Left lung (tissue), 10 donors: ENCODE results near the gene RREB1. TPM values are rescaled to one million over a fixed set of nuclear protein-coding genes. Genes with fewer than 3 reads are reported as not detected.

Experiments used
- ATAC-seq: fragments of 200-7000 bp; cut with Tn5 transposase; one replicate; pipeline ENCODE4 v1.9.1; 2020; ENCODE audit warnings: moderate library complexity
- DNase-seq, 4 donors: peaks; one replicate each; pipeline ENCODE4 v3.0.0-alpha.2; 2013 to 2020
- H3K27ac ChIP-seq, 2 donors: fragments of 200-600 bp; sonication (generic) in 1 of 2; one replicate each; pipeline versions ENCODE4 v1.5.0 to v1.8.0; 2020 to 2021
- H3K27me3 ChIP-seq, 2 donors: fragments of 200-600 bp; sonication (generic) in 1 of 2; one replicate each; pipeline versions ENCODE4 v1.5.0 to v1.8.0; 2020 to 2021
- H3K36me3 ChIP-seq, 2 donors: fragments of 200-600 bp; sonication (generic) in 1 of 2; one replicate each; pipeline versions ENCODE4 v1.5.0 to v1.8.0; 2020 to 2021
- H3K4me1 ChIP-seq, 2 donors: fragments of 200-600 bp; one replicate each; pipeline ENCODE4 v1.8.0; 2021
- H3K4me3 ChIP-seq, 2 donors: fragments of 200-600 bp; sonication (generic) in 1 of 2; one replicate each; pipeline versions ENCODE4 v1.5.0 to v1.8.0; 2020 to 2021; ENCODE audit warnings: mild to moderate bottlenecking in 1 of 2
- H3K9me3 ChIP-seq, 2 donors: fragments of 200-600 bp; sonication (generic) in 1 of 2; one replicate each; pipeline versions ENCODE4 v1.5.0 to v1.8.0; 2020 to 2021
- intact Hi-C, 2 donors: fragments of 100-400 bp; cut with DNase I; formaldehyde crosslinking; loops; one replicate each; pipeline versions ENCODE4 v1.11.2 to v1.14.2; 2022
- polyA plus RNA-seq, 6 donors: library from polyadenylated mRNA; unstranded; fragments of 120-200 nt; gene quantifications; one replicate each; pipeline ENCODE4 v1.2.1, GENCODE V29; 2013; ENCODE audit not compliant: insufficient read length in 6 of 6
- total RNA-seq, 2 donors: library from RNA; stranded (reverse); fragmentation: NEBNext Ultra II Directional; extraction: Animal tissue kit (Norgen Biotek cat#: 25700); gene quantifications; one replicate each; pipeline ENCODE4 v1.2.1, GENCODE V29; 2021
- TF ChIP-seq, protein P1 (sequence below), 2 donors: fragments of 200-600 bp; sonication (generic) in 1 of 2; IDR thresholded peaks; one replicate each; pipeline versions ENCODE4 v1.5.0 to v1.8.0; 2021; ENCODE audit warnings: antibody characterized with exemption in 2 of 2
- donor health status: DM: no; HTN: yes; CAD: no.
- donor health status: DM: no; HTN: no; CAD: no.

The RREB1 gene
- total and polyA plus RNA-seq, 8 donors = 24.1 to 54.0 (median 27.6) TPM

GRCh38 chr6:7166410-7167293 is 58.9 kb downstream of the RREB1 start:
- Histone ChIP-seq H3K4me3 (no peak overlapping the region), H3K27me3 (no peaks in the 10 kb centered on the region), H3K9me3 (no peaks in the 10 kb centered on the region), H3K4me1 (peaks cover 40 to 97% of the 10 kb centered on the region in 2 donors), H3K27ac (peak overlapping the region; percentile 49 to 73), H3K36me3 (no peaks in the 10 kb centered on the region)
- DNase-seq = peak in 1 of 4 donors; percentile 80
- intact Hi-C loops = no loop called here
- TF ChIP-seq, protein P1, sequence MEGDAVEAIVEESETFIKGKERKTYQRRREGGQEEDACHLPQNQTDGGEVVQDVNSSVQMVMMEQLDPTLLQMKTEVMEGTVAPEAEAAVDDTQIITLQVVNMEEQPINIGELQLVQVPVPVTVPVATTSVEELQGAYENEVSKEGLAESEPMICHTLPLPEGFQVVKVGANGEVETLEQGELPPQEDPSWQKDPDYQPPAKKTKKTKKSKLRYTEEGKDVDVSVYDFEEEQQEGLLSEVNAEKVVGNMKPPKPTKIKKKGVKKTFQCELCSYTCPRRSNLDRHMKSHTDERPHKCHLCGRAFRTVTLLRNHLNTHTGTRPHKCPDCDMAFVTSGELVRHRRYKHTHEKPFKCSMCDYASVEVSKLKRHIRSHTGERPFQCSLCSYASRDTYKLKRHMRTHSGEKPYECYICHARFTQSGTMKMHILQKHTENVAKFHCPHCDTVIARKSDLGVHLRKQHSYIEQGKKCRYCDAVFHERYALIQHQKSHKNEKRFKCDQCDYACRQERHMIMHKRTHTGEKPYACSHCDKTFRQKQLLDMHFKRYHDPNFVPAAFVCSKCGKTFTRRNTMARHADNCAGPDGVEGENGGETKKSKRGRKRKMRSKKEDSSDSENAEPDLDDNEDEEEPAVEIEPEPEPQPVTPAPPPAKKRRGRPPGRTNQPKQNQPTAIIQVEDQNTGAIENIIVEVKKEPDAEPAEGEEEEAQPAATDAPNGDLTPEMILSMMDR (IDR thresholded peaks at IDR 0.05) = no peak
- ATAC-seq = peak; percentile 47

GRCh38 chr6:7169296-7169721 is 61.5 kb downstream of the RREB1 start:
- intact Hi-C loops = no loop called here
- no peaks in the 10 kb centered on the region for H3K36me3 ChIP-seq
- H3K27ac ChIP-seq = peak overlapping the region; percentile 28 to 65
- H3K27me3 ChIP-seq = no peaks in the 10 kb centered on the region
- ATAC-seq (no peak), DNase-seq (peak in 2 of 4 donors; percentile 63 to 83)
- H3K9me3 ChIP-seq = no peaks in the 10 kb centered on the region
- peaks cover 40 to 83% of the 10 kb centered on the region in 2 donors for H3K4me1 ChIP-seq
- H3K4me3 ChIP-seq = no peak overlapping the region
- TF ChIP-seq, protein P1 (IDR thresholded peaks at IDR 0.05) = no peak

- intact Hi-C loops = no loop called here
- ATAC-seq (no peak), DNase-seq (no peak)
- Histone ChIP-seq H3K4me3 (no peak overlapping the region), H3K27ac (peak overlapping the region in 1 of 2 donors; percentile 65), H3K4me1 (peaks cover 30 to 74% of the 10 kb centered on the region in 2 donors), H3K36me3 (no peaks in the 10 kb centered on the region), H3K27me3 (no peaks in the 10 kb centered on the region), H3K9me3 (no peaks in the 10 kb centered on the region)
- TF ChIP-seq, protein P1 (IDR thresholded peaks at IDR 0.05) = no peak
Measured at GRCh38 chr6:7170117-7170732, 62.5 kb downstream of the RREB1 start.

GRCh38 chr6:7171119-7171518 is 63.4 kb downstream of the RREB1 start:
- peaks cover 24 to 68% of the 10 kb centered on the region in 2 donors for H3K4me1 ChIP-seq

More at GRCh38 chr6:7171119-7171518, 63.4 kb downstream of the RREB1 start:
- Histone ChIP-seq H3K4me3 (no peak overlapping the region), H3K27me3 (no peaks in the 10 kb centered on the region), H3K36me3 (no peaks in the 10 kb centered on the region), H3K27ac (peak overlapping the region in 1 of 2 donors; percentile 65), H3K9me3 (no peaks in the 10 kb centered on the region)
- intact Hi-C loops = no loop called here
- TF ChIP-seq, protein P1 (IDR thresholded peaks at IDR 0.05) = no peak
- ATAC-seq (no peak), DNase-seq (no peak)
